Activated naive CD8-positive, alpha-beta T cell treated with anti-CD3 and anti-CD28 coated beads, Interleukin-2, amount 50 U/mL, for 24 hours (primary cell): ENCODE data around the gene EFHC1.
A peak's percentile ranks its signal among the peaks of the same experiment; 100 is the strongest.

Source experiments
- ATAC-seq: fragments of 150-1000 bp; cut with Tn5 transposase; one replicate; pipeline ENCODE4 v1.10.0; 2021
- DNase-seq: peaks from one replicate; pipeline ENCODE4 v3.0.0; 2021
- H3K27ac Mint-ChIP-seq: one replicate; pipeline ENCODE4 v1.8.0; 2021; ENCODE audit warnings: mild to moderate bottlenecking, mixed read lengths
- H3K27me3 Mint-ChIP-seq: one replicate; pipeline ENCODE4 v1.8.0; 2021; ENCODE audit warnings: mixed read lengths
- H3K36me3 Mint-ChIP-seq: one replicate; pipeline ENCODE4 v1.8.0; 2021; ENCODE audit warnings: low read depth, mixed read lengths
- H3K4me1 Mint-ChIP-seq: one replicate; pipeline ENCODE4 v1.8.0; 2021; ENCODE audit warnings: mixed read lengths
- H3K4me3 Mint-ChIP-seq: one replicate; pipeline ENCODE4 v1.8.0; 2021; ENCODE audit warnings: mild to moderate bottlenecking, moderate library complexity, mixed read lengths
- H3K9me3 Mint-ChIP-seq: one replicate; pipeline ENCODE4 v1.8.0; 2021; ENCODE audit warnings: mixed read lengths

The EFHC1 gene

GRCh38 chr6:52536424-52536916 lies 116.3 kb downstream of the EFHC1 start:
- DNase-seq, result no peak
- no peak overlapping the region for H3K27ac Mint-ChIP-seq
- H3K4me1 Mint-ChIP-seq, result peaks cover 45% of the 10 kb centered on the region
- no peaks in the 10 kb centered on the region for H3K9me3 Mint-ChIP-seq
- ATAC-seq, result no peak
- no peaks in the 10 kb centered on the region for H3K27me3 Mint-ChIP-seq
- H3K36me3 Mint-ChIP-seq, result no peaks in the 10 kb centered on the region
- H3K4me3 Mint-ChIP-seq, result no peak overlapping the region

GRCh38 chr6:52537001-52537753 lies 117.0 kb downstream of the EFHC1 start:
- Mint-ChIP-seq H3K4me3 (no peak overlapping the region), H3K27ac (peak overlapping the region; percentile 9), H3K36me3 (no peaks in the 10 kb centered on the region), H3K4me1 (peaks cover 45% of the 10 kb centered on the region), H3K27me3 (no peaks in the 10 kb centered on the region), H3K9me3 (no peaks in the 10 kb centered on the region)
- ATAC-seq, result peak; percentile 70
- no peak for DNase-seq

DNA sequence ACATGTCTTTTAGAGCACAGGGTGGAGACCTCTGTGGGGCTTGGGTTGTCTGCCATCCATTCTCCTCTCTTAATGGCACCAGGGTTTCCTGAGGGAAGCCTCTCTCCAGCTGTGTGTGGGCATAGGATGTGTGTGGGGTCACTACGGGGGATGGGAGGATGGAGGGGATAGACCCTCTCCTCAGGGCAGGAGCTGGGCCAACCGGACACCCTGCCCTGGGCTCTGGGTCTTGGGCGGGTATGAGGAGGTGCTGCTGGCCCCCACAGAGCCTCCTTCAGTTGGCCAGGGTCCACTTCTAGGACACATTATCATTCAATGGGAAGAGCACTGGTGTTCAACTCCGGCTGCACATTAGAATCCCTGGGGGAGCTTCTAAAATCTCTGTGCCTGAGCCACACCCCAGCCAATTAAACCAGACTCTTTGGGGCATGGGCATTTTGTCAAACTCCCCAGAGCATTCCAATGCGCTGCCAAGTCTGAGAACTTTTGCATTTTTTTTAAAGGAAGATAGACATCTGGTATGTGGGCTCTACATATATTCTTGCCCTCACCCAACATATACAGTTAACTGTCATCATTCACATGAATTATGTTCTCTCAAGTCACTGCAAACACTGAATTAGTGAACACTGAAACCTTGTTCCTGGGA lies 118.2 kb downstream of the EFHC1 start:
- Mint-ChIP-seq H3K27me3 (no peaks in the 10 kb centered on the region), H3K4me1 (peaks cover 45% of the 10 kb centered on the region), H3K9me3 (no peaks in the 10 kb centered on the region), H3K4me3 (no peak overlapping the region), H3K27ac (peak overlapping the region; percentile 8), H3K36me3 (no peaks in the 10 kb centered on the region)
- DNase-seq (no peak), ATAC-seq (no peak)

- peaks cover 45% of the 10 kb centered on the region for H3K4me1 Mint-ChIP-seq
- ATAC-seq (no peak), DNase-seq (no peak)
- no peaks in the 10 kb centered on the region for H3K27me3 Mint-ChIP-seq
- no peaks in the 10 kb centered on the region for H3K36me3 Mint-ChIP-seq
- H3K9me3 Mint-ChIP-seq, result no peaks in the 10 kb centered on the region
- H3K4me3 Mint-ChIP-seq, result no peak overlapping the region
- H3K27ac Mint-ChIP-seq, result no peak overlapping the region
Measured at GRCh38 chr6:52538901-52539354, 118.8 kb downstream of the EFHC1 start.

DNA sequence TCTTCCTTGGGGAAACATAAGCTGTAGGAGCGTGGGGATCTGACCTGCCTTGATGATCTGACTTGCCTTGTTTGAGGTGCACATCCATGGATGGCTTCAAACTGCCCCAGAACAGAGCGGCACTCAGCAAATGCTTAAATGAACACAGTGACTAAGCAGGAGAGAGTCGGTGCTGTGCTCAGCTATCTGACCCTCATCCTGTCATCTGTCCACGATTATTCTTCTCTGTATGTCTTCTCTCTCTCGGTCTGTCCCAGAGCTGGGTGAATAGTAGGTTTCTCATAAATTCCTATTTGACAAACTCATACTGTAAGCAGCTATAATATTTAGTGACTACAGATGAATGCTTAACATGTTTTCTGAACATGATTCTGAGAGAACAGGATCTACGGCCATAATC lies 119.5 kb downstream of the EFHC1 start:
- H3K4me1 Mint-ChIP-seq, result peaks cover 44% of the 10 kb centered on the region
- no peaks in the 10 kb centered on the region for H3K9me3 Mint-ChIP-seq
- no peaks in the 10 kb centered on the region for H3K27me3 Mint-ChIP-seq
- no peak for ATAC-seq
- no peaks in the 10 kb centered on the region for H3K36me3 Mint-ChIP-seq
- H3K27ac Mint-ChIP-seq, result no peak overlapping the region
- no peak for DNase-seq
- no peak overlapping the region for H3K4me3 Mint-ChIP-seq

DNA sequence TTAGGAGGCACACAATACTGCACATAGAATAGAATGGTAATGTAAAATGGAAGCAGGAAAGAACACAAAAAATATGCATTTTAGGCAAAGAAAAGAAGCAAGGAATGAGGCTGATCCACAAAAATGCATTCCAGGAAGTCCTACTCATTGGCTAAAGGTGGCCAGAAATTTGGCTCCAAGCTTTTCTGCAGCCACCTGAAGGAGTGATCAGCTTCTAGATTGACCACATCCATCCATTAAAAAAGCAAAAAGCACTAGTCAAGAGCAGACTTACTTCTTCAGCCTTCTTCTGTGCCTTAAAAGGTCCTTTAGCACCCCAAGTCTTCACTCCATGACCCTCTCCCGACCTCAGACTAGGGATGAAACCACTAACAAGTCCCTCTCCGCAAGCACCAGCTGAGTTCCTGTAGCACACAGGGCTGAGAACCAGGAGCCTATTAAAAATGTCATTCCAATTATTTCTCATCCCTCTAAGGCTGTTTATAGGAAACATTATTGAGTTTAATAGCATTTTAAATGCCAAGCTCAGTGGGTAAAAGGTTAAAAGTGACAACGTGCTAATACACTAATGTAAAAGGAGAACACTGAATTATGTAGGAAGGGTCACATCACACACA lies 120.3 kb downstream of the EFHC1 start:
- no peaks in the 10 kb centered on the region for H3K36me3 Mint-ChIP-seq
- no peak overlapping the region for H3K4me3 Mint-ChIP-seq
- DNase-seq, result no peak
- peaks cover 36% of the 10 kb centered on the region for H3K4me1 Mint-ChIP-seq
- no peak for ATAC-seq
- H3K27ac Mint-ChIP-seq, result no peak overlapping the region
- no peaks in the 10 kb centered on the region for H3K27me3 Mint-ChIP-seq
- no peaks in the 10 kb centered on the region for H3K9me3 Mint-ChIP-seq

GRCh38 chr6:52541135-52541534 lies 121.0 kb downstream of the EFHC1 start:
- Mint-ChIP-seq H3K9me3 (no peaks in the 10 kb centered on the region), H3K27ac (no peak overlapping the region), H3K4me1 (peaks cover 29% of the 10 kb centered on the region), H3K27me3 (no peaks in the 10 kb centered on the region), H3K4me3 (no peak overlapping the region), H3K36me3 (no peaks in the 10 kb centered on the region)
- DNase-seq, result no peak
- ATAC-seq, result no peak

GRCh38 chr6:52543262-52543661 lies 123.1 kb downstream of the EFHC1 start:
- peaks cover 2% of the 10 kb centered on the region for H3K36me3 Mint-ChIP-seq
- DNase-seq (no peak), ATAC-seq (no peak)
- peaks cover 9% of the 10 kb centered on the region for H3K4me1 Mint-ChIP-seq
- H3K4me3 Mint-ChIP-seq, result no peak overlapping the region
- no peak overlapping the region for H3K27ac Mint-ChIP-seq
- no peaks in the 10 kb centered on the region for H3K27me3 Mint-ChIP-seq
- H3K9me3 Mint-ChIP-seq, result no peaks in the 10 kb centered on the region

DNA sequence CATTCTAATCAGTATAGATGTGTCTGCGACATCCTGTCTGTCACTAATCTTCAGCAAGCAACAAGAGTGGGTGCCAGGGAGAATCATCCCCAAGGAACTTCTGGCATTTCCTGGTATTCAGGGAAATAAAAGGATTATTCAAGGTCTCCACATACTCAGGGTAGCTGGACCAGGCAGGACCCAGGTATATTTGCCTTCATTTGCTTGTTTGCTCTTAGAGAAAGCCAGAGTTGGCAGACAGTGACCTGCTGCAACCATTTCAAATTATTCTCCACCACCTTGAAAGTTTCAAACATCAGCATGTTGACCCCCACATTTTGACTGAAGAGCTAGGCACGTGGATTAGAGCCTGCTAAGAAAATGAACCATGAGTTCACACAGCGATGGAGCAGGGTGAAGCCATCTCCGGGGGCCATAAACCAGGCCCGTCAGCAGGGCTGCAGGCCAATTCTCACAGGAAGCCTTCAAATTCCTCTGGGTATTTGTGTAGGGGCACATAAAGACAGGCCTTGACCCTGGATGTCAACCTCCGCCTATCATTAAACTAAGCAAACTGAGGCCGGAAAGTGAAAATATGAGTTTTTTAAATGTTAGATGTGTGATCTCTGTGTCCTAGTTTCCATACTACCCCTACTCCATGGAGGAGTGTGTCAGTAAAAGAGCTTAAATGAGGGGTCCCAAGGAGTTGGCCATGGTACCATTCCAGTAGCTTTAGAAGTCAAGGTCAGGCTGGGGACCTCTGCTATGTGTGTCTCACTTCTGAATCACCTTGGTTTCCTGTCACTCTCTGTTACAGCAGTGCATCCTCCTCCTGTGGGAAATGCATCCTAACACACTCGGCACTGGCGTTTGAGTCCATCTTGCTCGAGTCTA lies 123.8 kb downstream of the EFHC1 start:
- DNase-seq (no peak), ATAC-seq (no peak)
- H3K27ac Mint-ChIP-seq, result no peak overlapping the region
- no peak overlapping the region for H3K4me3 Mint-ChIP-seq
- H3K36me3 Mint-ChIP-seq, result peaks cover 2% of the 10 kb centered on the region
- no peaks in the 10 kb centered on the region for H3K27me3 Mint-ChIP-seq
- no peaks in the 10 kb centered on the region for H3K9me3 Mint-ChIP-seq
- H3K4me1 Mint-ChIP-seq, result peaks cover 3% of the 10 kb centered on the region

DNA sequence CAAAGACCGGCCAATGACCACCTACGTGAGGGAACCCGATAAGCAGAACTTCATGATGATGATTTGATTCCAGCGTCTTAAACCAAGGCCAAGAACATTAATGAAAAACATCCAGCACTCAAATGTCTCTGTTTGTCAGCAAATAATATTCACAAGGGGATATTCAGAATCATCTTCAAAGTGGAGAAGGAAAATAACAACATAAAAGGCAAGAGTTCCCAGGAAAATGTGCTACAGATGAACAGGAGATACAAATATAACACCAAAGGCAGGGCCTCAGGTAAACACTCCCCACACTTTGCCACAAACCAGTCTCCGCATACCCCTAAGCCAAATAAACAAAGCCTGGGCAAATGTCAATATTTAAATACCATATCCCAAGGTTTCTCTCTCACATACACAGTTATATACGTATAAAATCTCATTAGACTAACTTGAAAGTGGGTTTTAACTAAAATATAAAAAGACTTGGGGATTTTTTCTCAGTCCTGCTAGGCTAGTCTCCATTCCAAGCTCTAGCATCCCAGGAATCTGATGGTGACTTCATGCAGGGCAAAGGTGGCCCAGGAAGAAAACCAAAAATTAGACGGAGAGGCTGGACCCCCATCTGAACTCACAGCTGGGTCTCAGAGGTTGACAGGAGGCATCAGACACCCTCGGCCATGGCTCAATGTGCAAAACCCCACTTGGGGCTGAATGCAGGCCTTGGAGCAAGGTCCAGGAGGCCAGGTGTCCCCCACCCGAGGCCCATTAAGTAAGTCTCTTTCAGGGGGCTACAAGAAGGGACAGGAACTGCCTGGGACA lies 124.7 kb downstream of the EFHC1 start:
- no peak for DNase-seq
- Mint-ChIP-seq H3K4me1 (peaks cover 2% of the 10 kb centered on the region), H3K9me3 (no peaks in the 10 kb centered on the region), H3K27ac (no peak overlapping the region), H3K27me3 (no peaks in the 10 kb centered on the region), H3K4me3 (no peak overlapping the region), H3K36me3 (peaks cover 2% of the 10 kb centered on the region)
- ATAC-seq, result no peak

DNA sequence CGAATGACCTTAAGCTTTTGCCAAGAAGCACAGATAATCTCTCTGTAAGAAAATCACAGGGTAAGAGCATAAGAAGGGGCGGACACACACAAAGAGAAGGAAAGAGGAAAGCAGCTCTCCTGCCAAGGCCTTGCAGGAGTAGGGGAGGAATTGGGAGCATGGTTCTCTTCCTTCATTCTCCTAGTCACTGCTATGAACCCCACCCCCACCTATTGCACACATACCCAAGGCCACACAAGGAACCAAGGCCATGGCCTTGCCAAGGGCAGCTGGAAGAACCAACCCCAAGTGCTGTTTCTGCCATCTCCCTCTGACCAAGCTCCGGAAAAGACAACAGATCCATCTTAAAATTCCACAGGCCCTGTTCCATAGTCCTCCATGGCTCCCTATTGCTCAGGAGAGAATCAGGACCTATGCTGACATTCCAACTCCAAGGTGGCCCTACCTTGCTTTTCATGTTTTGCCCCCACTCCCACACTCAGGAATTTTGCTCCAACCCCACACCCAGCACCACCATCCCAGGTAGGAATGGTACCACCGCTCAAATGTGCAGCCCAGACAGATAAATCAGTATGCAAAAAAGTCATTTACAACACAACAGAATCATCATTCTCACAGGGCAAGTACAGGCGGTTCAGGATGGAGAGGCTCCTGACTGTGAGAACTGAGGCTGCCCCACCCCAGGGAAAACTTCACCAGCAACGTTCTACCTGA lies 125.4 kb downstream of the EFHC1 start:
- no peak for DNase-seq
- H3K9me3 Mint-ChIP-seq, result no peaks in the 10 kb centered on the region

DNA sequence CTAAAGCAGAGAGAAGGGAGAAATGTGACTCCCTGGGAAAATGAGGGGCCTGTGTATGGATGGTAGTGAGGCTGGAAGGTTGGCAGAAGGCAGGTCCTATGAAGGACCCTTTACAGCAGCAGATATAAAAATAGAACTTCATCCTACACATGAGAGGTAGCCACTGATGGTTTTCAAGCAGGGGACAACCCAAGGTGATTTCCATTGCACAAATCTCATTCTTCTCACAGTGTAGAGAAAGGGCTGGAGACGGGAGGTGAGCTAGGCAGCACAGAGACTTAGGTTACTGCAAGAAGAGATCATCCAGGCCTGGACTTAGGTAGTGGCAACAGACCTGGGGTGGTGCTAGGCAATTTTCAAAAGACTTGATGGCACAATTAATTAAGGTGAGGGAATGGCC lies 126.0 kb downstream of the EFHC1 start:
- DNase-seq (no peak), ATAC-seq (no peak)
- peaks cover 2% of the 10 kb centered on the region for H3K36me3 Mint-ChIP-seq
- H3K27me3 Mint-ChIP-seq, result no peaks in the 10 kb centered on the region
- peak overlapping the region; percentile 10 for H3K27ac Mint-ChIP-seq
- no peaks in the 10 kb centered on the region for H3K9me3 Mint-ChIP-seq
- H3K4me3 Mint-ChIP-seq, result no peak overlapping the region
- peaks cover 4% of the 10 kb centered on the region for H3K4me1 Mint-ChIP-seq

More for the DNA sequence above, 125.4 kb downstream of the EFHC1 start:
- Mint-ChIP-seq H3K4me1 (peaks cover 4% of the 10 kb centered on the region), H3K4me3 (no peak overlapping the region), H3K27me3 (no peaks in the 10 kb centered on the region), H3K27ac (no peak overlapping the region), H3K36me3 (peaks cover 2% of the 10 kb centered on the region)
- ATAC-seq, result no peak

DNA sequence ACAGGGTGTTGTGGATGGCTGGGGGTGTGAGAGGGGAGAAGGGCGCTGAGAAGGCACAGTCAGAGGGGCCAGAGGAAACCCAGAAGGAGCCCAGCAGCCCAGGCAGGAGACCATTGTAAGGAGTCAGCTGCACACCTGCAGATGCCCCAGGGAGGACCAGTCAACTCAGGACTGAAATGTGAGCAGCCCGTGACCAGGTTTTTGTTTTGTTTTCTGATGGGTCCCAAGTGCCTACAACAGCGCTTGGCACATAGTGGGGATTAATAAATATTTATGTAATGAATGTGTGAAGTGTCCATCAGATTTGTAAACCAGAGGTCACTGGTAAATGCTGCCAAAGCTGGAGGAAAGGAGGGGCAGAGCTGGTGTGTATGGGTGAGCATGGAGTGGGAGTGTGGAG lies 126.5 kb downstream of the EFHC1 start:
- no peak for DNase-seq
- Mint-ChIP-seq H3K4me3 (no peak overlapping the region), H3K4me1 (peaks cover 4% of the 10 kb centered on the region), H3K36me3 (peaks cover 2% of the 10 kb centered on the region), H3K9me3 (no peaks in the 10 kb centered on the region), H3K27ac (no peak overlapping the region), H3K27me3 (no peaks in the 10 kb centered on the region)
- ATAC-seq, result peak; percentile 36
